DMS114 treated with DMSO at 0.1 percent for 48 hours (cell line): ENCODE results near the gene TMED3.
"Not testable (repeated sequence)": the region's sequence is repeated elsewhere in the genome, so short reads cannot be mapped to it uniquely, and the experiment has no call there.

ENCODE experiments used
- DNase-seq: peaks from one replicate; lab custom pipeline; 2025; ENCODE audit not compliant: unreplicated experiment; lab: John Stamatoyannopoulos, UW

The TMED3 gene

DNA sequence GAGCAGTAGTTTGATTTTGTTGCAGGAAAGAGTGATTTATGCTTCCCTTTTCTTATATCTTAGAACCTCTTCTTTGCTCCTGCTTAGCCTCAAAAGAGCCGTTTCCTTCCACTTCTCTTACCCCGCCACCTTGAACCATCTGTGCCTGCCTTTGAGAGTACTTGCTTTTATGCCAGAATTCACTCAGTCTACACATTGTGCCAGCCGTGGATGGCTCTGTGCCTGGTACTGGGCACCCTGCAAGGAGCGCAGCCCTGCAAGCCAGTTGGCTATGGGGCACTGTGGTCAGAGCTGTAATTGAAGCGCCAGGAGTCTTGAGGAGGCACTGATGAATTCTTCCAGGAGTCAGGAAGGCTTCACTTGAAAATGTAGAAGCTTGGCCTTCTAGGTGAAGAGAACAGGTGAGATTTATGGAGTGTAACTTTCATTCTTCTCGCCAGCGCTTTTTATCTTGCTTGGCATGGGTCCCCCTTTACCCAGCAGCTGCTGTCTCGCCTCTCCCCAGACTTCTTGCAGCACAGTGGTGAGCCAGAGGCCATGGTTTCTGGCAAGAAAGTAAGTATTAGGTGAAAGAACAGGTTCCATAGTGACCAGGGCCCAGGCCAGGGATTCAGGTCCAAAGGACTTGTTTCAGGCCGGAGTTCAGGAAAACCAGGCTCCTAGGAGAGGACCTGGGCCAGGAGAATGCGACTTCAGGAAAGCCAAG is 4.9 kb downstream of the TMED3 start:
- DNase-seq, result no peak

DNA sequence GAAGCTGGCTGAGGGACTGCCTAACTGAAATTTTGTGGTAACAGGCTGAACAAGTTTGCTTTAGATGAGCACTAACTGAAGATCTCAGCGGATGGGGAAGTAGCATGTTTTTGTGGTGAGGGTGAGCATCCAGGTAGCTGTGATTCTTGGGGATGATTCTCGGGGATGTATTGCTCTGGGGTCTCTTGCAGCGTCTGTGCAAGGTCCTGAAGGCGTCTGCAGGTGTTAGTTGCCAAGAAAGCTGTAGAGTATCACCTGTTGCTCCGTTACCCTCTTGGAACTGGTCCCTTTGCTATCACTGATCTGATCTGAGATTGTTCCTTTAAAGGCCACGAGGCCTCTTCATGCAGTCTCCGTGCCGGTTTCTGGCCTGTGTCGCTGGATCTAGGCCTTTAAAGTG is 6.0 kb downstream of the TMED3 start:
- DNase-seq, result no peak

DNA sequence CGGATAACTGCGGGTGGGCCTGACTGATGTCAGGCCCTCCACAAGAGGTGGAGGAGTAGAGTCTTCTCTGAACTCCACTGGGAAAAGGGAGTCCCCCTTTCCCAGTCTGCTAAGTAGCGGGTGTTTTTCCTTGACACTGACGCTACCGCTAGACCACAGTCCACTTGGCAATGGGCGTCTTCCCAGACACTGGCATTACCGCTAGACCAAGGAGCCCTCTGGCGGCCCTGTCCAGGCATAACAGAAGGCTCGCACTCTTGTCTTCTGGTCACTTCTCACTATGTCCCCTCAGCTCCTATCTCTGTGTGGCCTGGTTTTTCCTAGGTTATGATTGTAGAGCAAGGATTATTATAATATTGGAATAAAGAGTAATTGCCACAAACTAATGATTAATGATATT is 9.1 kb downstream of the TMED3 start:
- DNase-seq, result not testable (repeated sequence)

DNA sequence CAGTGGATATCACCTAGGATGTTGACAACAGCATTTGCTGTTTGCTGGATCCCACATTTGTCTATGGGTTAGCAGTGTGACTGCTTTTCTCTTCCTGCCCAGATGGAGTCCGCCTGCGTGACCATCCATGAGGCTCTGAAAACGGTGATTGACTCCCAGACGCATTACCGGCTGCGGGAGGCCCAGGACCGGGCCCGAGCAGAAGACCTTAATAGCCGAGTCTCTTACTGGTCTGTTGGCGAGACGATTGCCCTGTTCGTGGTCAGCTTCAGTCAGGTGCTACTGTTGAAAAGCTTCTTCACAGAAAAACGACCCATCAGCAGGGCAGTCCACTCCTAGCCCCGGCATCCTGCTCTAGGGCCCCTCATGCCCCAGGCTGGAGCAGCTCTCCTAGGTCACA is 11.0 kb downstream of the TMED3 start:
- DNase-seq, result no peak

DNA sequence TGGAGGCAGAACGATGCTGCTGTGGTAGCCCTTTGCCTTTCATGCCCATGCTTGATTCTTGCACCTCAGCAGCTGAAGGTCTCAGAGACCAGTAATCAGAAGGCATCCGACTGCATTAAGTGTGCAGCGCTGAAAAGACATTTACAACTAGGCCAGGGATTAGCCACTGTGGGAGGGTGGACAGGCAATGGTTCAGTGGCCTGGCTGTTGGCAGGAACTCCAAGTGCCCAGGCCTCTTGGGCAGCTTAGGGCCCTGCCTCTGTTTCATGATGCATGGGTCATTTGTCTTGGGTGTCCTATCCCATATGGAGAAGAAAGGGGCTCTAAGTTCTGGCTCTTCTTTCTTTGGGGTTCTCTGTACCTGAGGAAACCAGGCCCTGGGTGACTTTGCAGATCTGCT is 11.4 kb downstream of the TMED3 start:
- DNase-seq, result no peak

DNA sequence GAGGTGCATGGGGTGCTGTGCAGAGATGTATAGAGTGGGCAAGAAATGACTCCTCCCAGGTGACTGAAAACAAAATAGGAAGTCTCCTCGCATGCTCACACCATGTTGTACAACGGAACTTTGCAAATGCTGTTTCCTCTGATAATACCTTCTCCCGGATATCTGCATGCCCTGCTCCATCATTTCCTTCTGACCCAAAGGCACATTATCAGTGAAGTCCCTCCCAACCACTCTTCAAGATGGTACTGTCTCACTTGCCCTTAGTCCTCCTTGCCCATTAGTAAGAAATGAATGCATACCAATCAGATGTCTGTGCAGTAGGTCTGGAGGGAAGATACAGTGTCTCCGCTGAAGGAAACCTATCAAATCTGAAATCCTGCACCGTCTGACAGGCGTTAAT is 12.0 kb downstream of the TMED3 start:
- no peak for DNase-seq

DNA sequence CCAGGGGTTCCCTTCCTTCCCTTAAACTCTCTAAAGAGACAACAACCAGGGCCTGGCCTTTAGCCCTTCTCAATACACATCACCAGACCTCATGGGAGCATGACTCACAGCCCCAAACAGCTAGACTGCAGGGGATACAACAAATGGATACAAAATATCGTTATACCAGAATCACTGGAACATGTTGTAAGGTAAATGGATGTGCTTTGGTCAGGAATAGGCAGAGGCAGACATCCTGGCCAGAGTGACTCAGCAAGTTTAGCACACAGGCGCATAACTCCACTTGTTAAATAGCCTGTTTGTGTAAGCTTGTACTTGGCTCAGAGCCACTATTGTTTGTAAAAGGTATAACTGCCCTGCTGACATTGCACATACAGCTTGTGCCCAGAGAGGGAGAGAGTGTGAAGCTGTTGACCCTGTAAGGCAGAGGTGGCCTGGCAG is 18.3 kb downstream of the TMED3 start:
- DNase-seq, result no peak

DNA sequence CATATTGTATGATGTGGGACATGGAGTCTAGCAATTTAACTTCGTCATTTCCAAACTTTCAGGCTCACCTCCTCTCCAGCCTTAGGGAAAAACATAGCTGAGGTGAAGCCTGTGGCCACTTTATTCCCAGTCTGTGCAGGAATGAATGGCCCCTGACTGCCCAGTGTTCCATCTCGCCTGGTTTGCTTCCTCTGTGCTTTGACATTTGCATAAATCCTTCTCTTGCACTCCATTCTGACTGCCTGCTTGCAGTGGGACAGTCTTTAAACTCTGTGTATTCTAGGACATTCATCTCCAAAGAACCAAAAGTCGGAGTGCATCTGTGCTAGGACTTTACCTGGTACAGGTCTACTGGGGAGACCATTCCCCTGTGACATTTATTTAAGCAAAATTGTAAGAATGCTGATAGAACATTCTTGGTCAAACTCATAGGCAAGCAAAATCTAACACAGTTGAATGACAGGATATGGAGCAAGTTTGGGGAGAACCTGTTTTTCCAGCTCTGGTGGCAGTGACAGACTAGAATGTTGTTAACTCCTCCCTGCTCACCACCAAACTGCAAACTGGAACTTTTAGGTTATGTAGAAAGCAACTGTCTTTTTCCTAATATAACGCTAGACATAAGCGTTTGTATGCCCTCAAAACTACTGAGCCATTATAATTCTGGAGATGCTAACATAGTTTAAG is 22.1 kb downstream of the TMED3 start:
- no peak for DNase-seq

DNA sequence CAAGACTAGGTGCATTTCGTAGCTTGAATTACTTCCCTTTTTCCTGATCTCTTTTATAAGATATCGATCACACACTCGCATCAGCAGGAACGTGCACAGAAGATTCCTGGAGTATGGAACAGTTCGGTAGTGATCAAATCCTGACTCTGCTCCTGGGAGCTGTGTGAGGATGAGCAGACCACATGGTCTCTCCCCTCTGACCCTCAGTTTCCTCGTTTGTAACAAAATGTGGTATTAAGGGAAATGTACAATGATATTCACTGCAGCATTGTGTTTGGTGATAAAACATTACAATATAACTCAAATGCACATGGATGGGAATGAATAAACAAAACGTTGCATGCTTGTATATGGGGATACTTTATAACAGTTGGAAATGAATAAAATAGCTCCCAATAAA is 26.7 kb downstream of the TMED3 start:
- no peak for DNase-seq

DNA sequence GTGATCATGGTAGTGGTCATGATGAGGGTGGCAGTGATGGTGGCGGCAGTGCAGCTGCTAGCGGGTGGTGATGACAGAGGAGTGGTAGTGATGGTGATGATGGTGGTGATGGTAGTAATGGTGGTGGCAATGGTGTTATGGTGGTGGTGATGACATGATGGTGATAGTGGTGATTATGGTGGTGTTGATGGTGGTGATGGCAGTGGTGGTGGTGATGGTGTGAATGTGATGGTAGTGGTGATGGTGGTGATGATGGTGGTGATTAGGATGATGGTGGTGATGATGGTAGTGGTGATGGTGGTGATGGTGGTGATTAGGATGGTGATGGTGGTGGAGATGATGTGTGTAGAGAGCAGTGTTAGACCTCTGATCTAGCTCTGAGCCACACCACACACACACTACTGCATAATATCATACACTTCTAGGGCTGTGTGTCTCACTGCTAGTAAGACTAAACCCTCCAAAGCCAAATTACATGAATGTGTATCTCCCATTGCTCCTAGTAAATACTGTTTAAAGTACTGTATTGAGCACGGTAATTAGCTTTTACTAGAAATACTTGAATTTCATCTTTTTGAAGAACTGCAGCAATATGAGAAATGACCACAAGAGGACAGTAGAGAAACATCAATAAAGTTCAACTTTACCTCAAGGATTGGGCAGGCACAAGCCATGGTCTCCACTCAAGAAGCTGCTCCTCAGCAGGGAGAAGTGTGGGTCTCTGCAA is 28.8 kb downstream of the TMED3 start:
- DNase-seq, result peak; percentile 44

DNA sequence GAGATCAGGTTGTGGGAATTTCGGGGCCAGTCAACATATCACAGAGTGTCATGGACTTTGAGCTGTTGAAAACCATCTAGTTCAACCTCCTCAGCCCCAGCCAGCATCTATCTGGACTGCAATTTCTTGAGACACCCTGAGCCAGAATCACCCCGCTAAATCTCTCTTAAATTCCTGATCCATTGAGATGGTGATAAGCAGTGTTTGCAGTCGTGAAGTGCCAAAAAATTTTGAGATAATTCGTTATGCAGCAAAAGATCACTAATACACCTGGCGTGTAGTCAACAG is 29.3 kb downstream of the TMED3 start:
- DNase-seq, result no peak

DNA sequence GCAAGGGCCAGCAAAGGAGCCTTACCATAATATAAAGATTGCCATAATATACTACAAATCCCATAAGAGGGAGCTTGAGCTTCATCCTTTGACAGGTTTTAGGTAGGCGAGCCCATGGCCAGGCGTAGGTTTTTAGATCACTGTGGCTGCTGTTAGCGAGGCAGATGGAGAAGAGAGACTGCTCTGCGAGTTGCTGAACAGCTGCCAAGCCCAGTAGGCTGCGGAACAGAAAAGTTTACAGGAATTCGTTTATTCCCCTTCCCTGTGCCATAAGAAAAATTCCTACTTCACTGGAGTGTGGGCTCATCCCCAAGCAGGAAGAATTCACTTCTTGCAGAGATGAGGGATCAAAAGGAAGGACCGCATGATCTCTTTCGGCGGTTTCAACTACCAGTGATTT is 30.5 kb downstream of the TMED3 start:
- no peak for DNase-seq

DNA sequence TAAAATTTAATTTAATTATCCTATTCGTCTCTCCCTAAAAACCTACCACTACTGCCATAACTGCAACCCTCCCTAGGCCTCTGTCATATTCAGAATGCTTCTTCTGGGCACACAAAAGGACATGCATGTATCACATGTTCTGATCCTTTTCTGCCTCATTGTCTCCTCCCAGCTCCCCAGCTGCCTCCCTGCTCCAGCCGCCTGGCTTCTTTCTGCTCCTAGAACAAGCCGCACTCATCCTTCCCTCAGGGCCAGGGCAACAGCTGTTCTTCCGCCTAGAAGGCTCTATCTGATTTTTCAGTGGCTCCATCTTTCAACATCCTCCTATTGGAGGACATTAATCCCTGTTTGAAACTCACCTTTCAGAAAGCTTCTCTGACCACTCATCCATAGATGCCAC is 38.6 kb downstream of the TMED3 start:
- DNase-seq, result no peak

DNA sequence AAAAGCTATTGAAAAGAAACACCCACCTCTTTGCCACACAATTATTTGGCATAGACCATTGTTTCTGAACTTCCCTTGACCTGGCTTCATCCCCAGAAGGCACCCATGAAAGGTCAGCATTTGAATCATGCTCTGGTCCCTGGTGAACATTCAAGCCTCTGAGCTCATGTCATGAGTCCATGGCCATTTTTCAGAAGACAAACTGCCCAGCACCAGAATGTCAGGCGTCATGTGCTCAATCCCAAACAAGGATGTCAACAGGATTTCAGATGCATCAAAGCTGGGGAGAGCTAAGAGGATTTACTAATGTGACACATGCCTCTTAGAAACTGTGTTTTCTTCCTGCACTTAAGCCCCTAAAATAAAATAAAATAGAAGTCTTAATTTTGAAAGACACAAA is 41.3 kb downstream of the TMED3 start:
- no peak for DNase-seq

DNA sequence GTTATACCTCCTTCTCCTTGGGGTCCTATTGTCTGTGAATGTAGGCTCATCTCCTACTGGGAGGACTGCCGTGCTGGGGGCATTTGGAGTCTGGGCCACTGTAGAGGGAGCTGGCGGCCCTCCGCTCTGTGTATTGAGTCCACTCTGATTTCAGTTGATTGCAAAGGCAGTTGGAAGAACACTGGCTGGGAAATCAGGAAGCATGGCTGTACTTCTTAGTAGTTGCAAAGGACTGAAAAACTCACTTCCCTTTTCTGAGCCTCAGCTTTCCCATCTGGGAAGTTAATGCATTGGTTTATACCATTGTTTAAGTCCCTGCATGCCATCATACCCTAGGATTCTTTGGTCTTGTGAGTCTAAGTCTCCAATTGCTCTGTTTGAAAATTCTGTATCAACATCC is 46.7 kb downstream of the TMED3 start:
- no peak for DNase-seq

DNA sequence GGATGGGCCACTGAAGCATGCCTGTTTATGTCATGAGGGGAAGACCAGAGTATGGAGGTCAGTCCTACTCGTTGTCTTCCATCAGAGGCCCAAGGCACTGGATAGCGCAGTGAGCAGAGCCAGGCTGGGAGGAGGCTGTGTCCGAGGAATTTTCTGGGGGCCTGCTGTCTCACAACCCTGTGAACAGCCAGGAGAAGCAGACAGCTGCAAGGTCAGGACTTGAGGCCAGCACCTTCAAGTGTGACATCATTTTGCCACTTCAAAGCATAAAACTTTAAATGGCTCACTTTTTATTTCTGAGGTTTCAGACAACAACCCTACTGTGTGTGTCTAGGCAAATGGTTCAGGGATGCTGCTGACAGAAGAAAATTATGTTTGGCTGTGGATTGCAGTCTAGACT is 47.2 kb downstream of the TMED3 start:
- DNase-seq, result no peak

DNA sequence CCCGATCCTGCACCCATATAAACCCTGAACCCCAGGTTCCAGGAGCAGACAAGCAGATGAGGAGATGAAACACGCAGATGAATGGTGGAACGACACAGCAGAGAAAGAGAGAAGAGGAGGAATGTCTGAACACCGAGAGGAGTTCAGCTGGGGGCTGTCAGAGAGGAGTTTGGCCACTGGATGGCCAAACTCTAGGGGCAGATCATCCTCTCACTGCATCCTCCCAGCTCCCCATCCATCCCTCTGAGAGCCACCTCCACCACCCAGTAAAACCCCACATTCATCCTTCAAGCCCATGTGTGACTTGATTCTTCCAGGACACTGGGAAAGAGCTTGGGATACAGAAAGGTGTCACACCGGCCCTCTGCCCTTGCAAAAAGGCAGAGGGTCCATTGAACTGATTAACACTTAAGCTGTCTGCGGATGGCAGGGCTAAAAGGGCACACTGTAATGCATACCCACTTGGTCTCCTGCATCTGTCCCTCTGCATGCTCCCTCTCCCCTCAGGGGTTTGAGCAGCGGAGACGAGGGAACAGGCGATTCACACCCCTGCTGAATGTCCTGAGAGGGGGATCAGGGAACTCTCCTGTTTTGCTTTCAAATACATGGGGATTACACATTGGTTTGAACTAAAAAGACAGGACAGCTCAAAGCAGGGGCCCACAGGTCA is 53.8 kb downstream of the TMED3 start:
- no peak for DNase-seq

DNA sequence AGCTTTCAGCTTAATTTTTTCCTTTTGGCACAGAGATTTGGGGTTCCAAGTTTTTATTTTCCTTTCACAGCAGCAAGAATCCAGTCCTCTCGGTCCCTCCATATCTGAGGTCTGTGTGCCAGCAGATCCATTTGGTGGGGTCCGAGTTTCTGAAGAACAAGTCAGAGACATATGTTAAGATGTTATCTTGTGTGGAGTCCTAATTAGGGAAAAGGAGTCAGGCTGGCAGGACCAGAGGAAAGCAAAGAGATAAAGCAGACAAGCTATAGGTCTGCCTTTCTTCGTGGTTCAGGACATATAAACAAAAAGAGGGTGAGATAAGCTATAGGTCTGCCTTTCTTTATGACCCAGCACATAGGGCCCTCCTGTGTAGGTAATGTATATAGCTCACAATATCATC is 54.9 kb downstream of the TMED3 start:
- no peak for DNase-seq

DNA sequence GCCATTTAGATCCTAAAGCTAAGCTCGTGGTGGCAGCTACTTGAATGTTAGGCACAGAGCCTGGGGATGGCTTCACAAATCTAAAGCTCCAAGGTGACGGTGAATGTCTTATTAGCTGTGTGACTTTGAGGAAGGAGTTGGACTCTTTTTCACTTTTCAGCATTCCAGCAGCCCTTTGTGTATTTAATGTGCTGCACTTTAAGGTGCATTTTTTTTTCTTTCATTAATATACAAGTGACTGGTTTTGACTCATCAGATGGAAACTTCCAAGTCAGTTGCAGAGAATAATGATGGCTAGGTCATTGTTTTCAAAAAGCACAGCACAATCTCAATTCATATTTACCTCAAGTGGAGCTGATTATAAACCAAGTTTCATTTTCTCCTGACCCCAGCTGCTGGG is 55.8 kb downstream of the TMED3 start:
- DNase-seq, result no peak

DNA sequence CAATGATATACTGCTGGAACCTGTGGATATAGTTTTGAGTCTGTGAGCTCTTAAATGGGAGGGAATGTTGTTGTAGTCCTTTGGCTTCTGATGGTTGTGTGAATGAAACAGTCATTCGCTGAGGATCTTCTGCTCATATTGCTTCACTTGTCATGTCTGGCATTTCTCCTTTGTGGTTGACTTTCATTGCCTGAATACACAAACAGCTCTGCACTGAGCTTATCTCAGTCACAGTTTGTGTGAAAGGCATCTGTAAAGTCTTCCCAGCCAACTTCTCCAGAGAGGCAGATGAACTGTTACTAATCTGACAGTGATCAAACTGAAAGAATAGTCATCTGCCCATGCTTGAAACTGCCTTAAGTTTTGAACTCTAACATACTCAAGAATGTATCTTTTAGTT is 59.8 kb downstream of the TMED3 start:
- no peak for DNase-seq

DNA sequence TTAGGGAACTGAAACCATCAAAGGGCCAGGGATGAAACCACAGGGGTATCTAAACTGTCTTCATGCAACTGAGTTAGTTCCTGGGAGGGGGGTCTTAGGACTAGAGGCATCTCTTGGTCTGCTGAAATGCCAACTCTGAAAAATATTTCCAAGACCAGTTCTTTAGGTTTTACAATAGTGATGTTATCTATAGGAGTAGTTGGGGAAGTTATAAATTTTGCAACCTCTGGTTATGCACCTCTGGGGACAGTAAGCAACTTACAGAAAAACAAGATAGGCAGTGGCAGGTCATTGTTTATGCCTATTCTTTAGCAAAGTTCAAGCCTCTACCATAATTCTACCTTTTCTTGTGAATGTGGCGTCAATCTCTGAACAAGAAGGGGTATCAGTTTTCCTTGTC is 60.7 kb downstream of the TMED3 start:
- DNase-seq, result no peak

DNA sequence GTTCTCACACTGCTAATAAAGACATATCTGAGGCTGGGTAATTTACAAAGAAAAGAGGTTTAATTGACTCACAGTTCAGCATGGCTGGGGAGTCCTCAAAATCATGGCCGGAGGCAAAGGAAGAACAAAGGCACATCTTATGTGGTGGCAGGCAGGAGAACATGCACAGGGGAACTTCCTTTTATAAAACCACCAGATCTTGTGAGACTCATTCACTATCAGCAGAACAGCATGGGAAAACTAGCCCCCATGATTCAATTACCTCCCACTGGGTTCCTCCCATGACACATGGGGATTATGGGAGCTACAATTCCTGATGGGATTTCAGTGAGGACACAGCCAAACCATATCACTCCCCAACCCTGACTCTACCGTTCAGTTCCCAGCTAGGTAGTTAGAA is 61.5 kb downstream of the TMED3 start:
- DNase-seq, result no peak
